Stimulated activated naive CD8-positive, alpha-beta T cell treated with anti-CD3 and anti-CD28 coated beads, Interleukin-15, Interleukin-2, amounts not matched to agents 100 ng/mL and 50 ng/mL, for 24 hours (primary cell): Measurements from ENCODE around the gene FNDC11.
"Not testable (repeated sequence)": the region's sequence is repeated elsewhere in the genome, so short reads cannot be mapped to it uniquely, and the experiment has no call there.

ENCODE experiments used
- H3K27ac Mint-ChIP-seq: one replicate; pipeline ENCODE4 v1.8.0; 2021; ENCODE audit warnings: mild to moderate bottlenecking, mixed read lengths
- H3K27me3 Mint-ChIP-seq: one replicate; pipeline ENCODE4 v1.8.0; 2021; ENCODE audit warnings: mixed read lengths
- H3K36me3 Mint-ChIP-seq: one replicate; pipeline ENCODE4 v1.8.0; 2021; ENCODE audit warnings: low read depth, mixed read lengths
- H3K4me1 Mint-ChIP-seq: one replicate; pipeline ENCODE4 v1.8.0; 2021; ENCODE audit warnings: low read depth, mixed read lengths
- H3K4me3 Mint-ChIP-seq: one replicate; pipeline ENCODE4 v1.8.0; 2021; ENCODE audit warnings: mild to moderate bottlenecking, mixed read lengths
- H3K9me3 Mint-ChIP-seq: one replicate; pipeline ENCODE4 v1.8.0; 2021; ENCODE audit warnings: mixed read lengths

The FNDC11 gene

DNA sequence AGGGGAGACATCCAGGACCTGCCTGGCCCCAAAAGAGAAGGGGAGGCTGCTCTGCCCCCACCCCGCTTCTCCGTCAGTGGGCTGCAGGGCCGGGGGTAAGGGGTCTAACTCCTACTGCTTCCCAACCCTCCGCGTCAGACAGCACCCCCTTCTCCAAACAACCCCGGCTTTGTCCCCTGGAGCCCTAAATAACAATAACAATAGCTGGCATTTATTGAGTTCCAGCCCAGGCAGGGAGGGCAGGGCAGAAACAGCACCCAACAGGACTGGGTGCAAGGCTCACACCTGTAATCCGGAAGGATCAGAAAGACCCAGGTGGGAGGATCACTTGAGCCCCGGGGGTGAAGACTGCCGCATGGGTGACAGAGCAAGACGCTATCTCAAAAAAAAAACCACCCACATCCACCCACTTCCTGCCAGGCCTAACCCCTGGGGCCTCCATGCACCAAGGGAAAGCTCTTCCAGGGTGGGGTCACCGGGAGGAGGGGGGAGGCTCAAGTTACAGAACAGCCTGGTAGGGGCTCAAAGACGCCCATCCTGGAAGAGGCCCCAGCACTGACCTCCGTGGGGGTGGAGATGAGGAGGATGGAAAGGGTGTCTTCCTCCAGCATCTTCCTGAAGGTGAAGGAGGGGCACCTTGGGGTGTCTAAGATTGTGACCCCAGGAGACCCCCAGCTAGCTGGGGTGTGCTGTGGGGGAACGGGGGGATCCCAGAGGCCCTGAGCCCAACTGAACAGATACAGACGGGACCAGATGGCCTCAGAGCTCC, 1.3 kb upstream of the FNDC11 start:
- Mint-ChIP-seq H3K36me3 (no peaks in the 10 kb centered on the region), H3K4me3 (peak overlapping the region; percentile 43), H3K9me3 (no peaks in the 10 kb centered on the region), H3K4me1 (peaks cover 12% of the 10 kb centered on the region), H3K27ac (peak overlapping the region; percentile 40), H3K27me3 (peaks cover 3% of the 10 kb centered on the region)

DNA sequence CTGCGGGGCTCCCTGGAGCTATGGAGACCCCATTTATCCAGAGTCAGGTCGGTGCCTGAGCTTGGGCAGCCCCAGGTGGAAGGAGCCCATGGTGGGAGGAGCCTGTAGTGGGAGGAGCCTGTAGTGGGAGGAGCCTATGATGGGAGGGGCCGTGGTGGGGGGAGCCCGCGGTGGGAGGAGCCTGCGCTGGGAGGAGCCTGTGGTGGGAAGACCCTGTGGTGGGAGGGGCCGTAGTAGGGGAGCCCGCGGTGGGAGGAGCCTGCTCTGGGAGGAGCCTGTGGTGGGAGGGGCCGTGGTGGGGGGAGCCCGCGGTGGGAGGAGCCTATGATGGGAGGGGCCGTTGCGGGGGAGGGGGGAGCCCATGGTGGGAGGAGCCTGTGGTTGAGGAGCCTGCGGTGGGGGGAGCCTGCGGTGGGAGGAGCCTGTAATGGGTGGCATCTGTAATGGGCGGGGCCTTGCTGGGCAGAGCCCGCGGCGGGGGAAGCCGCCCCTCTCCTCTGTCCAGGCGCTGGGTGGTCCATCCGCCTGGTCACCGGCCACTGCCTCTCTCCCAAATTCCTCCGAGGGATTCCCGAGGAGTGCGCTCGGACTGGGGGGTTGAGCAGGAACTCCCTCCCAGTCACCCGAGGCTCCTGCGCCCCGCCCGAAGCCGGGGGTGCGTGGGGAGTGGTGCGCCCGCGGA, 567 bp upstream of the FNDC11 start:
- peaks cover 12% of the 10 kb centered on the region for H3K4me1 Mint-ChIP-seq
- no peaks in the 10 kb centered on the region for H3K9me3 Mint-ChIP-seq
- peak overlapping the region; percentile 43 for H3K4me3 Mint-ChIP-seq
- no peaks in the 10 kb centered on the region for H3K36me3 Mint-ChIP-seq
- no peak overlapping the region for H3K27ac Mint-ChIP-seq
- peaks cover 3% of the 10 kb centered on the region for H3K27me3 Mint-ChIP-seq

DNA sequence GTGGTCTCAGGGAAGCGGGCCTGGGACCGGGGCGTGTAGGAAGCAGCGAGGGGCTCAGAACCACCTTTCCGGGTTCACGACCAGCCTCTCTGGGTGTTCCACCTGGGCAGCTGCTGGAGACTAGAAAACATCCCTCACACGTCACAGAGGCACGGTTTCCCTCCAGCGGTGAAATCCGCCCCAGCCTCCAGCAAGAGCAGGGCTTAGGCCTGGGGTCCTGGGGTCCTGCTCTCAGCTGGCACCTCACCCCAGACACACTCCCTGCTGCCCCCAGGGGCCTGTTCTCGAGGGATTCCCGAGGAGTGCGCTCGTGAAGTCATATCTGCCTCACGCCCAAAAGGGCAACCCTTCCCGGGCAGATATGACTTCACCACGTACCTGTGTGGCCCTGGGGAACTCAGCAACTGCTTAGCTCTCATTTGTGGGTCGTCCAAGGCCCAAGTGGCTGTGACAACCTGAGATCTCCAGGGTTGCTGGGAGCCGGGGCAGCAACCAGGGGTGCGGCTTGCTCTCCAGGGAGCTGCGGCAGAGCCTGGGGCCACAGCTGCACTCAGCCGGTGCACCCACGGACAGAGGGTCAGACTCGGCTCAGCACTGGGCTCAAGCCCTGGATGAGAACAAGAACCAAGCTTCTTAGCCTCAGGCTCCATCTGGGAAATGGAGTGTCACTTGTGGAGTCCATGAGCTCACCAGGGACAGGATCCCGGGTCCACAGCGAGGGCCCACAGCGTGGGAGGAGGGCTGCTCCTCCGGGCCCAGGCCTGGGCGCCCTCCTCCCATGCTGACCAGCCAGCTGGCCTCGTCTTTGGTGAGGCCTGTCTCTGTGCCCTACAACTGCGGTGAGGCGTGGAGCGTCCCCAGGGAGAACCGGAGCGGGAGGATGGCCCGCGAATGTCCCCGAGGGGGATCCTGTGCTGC, 661 bp downstream of the FNDC11 start:
- H3K36me3 Mint-ChIP-seq = no peaks in the 10 kb centered on the region
- peaks cover 12% of the 10 kb centered on the region for H3K4me1 Mint-ChIP-seq
- H3K27me3 Mint-ChIP-seq = peaks cover 3% of the 10 kb centered on the region
- no peak overlapping the region for H3K27ac Mint-ChIP-seq
- no peak overlapping the region for H3K4me3 Mint-ChIP-seq
- H3K9me3 Mint-ChIP-seq = no peaks in the 10 kb centered on the region

DNA sequence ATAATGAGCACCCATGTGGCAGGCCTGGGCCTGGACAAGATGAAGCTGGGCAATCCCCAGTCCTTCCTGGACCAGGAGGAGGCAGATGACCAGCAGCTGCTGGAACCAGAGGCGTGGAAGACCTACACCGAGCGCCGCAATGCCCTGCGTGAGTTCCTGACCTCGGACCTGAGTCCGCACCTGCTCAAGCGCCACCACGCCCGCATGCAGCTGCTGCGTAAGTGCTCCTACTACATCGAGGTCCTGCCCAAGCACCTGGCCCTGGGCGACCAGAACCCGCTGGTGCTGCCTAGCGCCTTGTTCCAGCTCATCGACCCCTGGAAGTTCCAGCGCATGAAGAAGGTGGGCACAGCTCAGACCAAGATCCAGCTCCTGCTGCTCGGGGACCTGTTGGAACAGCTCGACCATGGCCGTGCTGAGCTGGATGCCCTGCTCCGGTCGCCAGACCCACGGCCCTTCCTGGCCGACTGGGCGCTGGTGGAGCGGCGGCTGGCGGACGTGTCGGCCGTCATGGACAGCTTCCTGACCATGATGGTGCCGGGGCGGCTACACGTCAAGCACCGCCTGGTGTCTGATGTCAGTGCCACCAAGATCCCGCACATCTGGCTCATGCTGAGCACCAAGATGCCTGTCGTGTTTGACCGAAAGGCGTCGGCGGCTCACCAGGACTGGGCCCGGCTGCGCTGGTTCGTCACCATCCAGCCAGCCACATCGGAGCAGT, 1.9 kb downstream of the FNDC11 start:
- Mint-ChIP-seq H3K27me3 (peaks cover 3% of the 10 kb centered on the region), H3K27ac (no peak overlapping the region), H3K4me1 (peaks cover 12% of the 10 kb centered on the region), H3K9me3 (no peaks in the 10 kb centered on the region), H3K36me3 (peaks cover 4% of the 10 kb centered on the region), H3K4me3 (no peak overlapping the region)

DNA sequence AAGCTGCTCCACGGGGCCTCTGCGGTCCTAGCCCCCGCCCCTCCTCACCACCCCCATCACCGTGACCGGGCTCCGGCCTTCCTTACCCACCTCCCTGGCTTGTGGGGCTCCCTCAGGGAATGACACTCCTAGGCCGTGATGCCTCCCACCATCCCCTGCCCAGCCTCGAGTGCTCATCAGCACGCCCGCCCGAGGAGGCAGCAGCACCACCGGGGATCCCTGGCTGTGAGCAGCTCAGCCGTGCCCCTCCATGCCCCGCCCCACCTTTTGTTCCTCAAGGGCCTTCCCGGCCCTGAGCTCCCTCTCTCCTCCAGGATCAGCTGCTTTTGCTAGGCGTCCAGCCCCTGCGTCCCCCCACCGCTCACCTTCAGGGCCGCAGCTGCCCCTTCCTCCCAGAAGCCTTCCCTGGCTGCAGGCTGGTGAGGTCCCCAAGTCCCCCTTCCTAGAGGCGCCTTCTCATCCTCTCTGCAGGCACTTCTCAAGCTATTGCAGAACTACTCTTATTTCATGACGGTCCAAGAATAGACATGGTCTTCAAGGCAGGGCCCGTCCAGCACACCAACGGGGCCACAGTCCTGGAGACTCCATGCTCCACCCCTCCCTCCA, 3.0 kb downstream of the FNDC11 start:
- Mint-ChIP-seq H3K4me3 (no peak overlapping the region), H3K4me1 (peaks cover 12% of the 10 kb centered on the region), H3K9me3 (no peaks in the 10 kb centered on the region), H3K27me3 (no peaks in the 10 kb centered on the region), H3K36me3 (peaks cover 4% of the 10 kb centered on the region), H3K27ac (no peak overlapping the region)

DNA sequence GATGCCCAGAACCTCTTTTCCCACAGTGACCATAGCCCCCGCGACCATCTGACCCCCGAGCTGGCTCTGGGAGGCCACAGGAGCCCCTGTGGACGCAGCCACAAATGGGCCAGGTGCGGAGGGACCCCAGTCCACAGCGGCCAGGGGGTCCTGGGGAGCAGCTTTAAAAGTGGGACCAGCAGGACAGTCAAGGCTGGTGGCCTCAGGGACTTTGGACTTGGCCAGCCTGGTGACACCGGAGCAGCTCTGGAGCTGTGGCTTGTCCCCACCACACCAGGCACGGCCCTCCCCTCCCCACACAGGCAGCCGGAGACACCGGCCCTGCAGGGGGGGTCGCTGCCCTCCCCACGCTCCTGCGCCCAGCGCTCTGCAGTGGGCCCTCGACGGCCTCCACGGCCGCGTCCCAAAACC, 3.5 kb downstream of the FNDC11 start:
- no peaks in the 10 kb centered on the region for H3K9me3 Mint-ChIP-seq
- no peak overlapping the region for H3K4me3 Mint-ChIP-seq
- H3K4me1 Mint-ChIP-seq = peaks cover 8% of the 10 kb centered on the region
- peaks cover 4% of the 10 kb centered on the region for H3K36me3 Mint-ChIP-seq
- H3K27me3 Mint-ChIP-seq = no peaks in the 10 kb centered on the region
- H3K27ac Mint-ChIP-seq = no peak overlapping the region

DNA sequence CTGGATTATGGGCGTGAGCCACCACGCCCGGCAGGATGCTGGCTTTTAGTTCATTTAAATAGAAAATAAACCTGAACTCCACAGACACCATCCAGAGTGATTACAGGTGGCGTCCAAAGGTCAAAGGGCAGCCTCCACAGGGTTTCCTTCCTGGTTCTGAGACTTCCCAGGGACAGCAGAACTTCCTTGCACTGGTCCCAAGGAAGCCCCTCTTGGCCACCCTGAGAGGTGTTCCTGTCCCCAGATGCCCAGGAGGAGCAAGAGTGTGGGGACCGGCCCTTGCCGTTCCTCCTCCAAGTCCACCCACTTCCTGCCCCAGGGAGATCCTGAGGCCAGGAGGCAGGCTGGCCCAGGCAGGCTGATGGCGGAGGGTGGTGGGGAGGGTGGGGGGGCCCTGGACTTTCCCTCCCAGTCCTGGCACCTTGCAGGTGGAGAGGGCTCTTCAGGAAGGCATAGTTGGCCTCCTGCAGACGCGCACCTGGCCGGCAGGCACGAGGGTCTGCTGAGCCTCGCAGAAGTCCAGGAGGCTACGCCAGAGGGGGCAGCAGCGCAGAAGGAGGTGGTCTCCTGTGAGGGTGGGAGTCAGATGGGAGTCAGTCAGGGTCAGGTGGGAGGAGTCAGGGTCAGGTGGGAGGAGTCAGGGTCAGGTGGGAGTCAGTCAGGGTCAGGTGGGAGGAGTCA, 5.0 kb downstream of the FNDC11 start:
- Mint-ChIP-seq H3K4me3 (no peak overlapping the region), H3K27me3 (no peaks in the 10 kb centered on the region), H3K27ac (no peak overlapping the region), H3K4me1 (no peaks in the 10 kb centered on the region), H3K9me3 (no peaks in the 10 kb centered on the region), H3K36me3 (peaks cover 4% of the 10 kb centered on the region)

DNA sequence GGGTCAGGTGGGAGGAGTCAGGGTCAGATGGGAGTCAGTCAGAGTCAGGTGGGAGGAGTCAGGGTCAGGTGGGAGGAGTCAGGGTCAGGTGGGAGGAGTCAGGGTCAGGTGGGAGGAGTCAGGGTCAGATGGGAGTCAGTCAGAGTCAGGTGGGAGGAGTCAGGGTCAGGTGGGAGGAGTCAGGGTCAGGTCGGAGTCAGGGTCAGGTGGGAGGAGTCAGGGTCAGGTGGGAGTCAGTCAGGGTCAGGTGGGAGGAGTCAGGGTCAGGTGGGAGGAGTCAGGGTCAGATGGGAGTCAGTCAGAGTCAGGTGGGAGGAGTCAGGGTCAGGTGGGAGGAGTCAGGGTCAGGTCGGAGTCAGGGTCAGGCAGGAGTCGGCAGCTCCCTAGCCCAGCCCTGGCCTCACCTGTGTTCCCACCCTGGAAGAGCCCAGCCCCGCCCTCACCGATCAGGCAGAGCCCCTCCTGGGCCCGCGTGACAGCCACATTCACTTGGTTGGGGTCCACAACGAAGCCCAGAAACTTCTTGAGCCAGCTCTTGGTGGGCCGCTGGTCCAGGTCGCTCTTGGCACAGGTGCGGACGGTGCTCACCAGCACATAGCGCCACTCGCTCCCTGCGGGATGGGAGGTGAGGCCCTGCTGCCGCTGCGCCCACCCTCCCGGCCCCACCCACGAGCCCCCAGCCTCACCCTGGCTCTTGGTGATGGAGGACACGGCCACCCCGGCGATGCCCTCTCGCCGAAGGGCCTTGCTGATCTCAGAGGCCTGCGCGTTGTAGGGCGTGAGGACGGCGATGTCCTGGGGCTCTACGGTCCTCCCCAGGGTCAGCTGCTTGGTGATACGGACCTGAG, 5.8 kb downstream of the FNDC11 start:
- H3K4me3 Mint-ChIP-seq, H3K36me3 Mint-ChIP-seq, H3K27me3 Mint-ChIP-seq, H3K4me1 Mint-ChIP-seq, H3K9me3 Mint-ChIP-seq, H3K27ac Mint-ChIP-seq: not testable (repeated sequence)

DNA sequence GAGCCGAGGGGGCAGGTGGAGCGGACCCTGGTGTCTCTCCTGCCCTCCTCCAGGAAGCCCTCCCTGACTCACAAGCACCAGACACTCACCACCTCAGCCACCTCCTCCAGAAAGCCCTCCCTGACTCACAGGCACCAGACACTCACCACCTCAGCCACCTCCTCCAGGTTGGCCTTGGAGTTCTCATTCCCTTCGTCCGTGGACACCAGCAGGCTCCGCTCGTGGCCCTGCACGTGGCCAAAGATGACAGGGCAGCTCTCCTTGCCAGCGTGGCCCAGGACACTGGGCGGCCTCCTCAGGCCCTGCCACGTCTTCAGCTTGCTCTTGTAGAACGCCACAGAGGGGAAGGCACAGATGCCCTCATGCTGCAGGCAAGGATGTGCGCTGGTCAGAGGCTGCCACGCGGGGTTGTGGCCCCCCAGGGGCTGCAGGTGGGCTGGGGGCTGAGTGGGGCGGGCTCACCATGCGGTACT, 6.4 kb downstream of the FNDC11 start:
- Mint-ChIP-seq H3K4me1 (no peaks in the 10 kb centered on the region), H3K4me3 (no peak overlapping the region), H3K27me3 (no peaks in the 10 kb centered on the region), H3K9me3 (no peaks in the 10 kb centered on the region), H3K27ac (no peak overlapping the region), H3K36me3 (peaks cover 4% of the 10 kb centered on the region)

DNA sequence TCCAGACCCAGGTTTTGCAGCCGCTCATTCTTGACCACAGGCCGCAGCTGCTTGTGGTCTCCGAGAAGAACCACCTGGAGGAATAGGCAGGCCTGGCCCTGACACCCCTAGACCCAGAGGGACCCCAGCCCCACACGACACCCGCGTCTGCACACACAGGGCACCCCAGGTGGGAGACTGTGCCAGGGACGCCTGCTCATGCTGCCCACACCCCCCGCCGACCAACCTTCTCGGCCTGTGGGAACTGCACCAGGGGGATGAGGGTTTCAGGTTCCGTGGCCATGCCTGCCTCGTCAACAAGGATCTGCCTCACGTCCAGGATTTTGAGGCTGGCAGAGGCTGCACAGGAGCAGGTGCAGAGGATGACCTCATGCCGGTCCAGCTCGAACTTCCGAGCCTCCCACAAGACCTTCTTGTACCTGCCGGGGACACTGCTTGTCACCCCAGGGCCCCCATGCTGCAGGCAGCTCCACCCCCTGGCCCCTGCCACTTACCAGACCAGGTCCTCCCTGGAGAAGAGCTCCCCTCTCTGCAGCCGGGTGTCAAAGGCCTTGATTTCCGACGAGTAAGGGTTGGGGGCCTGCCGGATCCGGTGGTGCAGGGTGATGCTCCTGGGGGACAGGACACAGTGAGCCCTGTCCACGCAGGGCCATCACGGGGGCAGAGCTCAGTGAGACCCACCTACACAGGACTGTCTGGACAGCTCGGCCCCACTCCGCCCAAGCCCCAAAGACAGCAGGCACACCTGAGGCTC, 7.1 kb downstream of the FNDC11 start:
- no peak overlapping the region for H3K27ac Mint-ChIP-seq
- H3K4me1 Mint-ChIP-seq = no peaks in the 10 kb centered on the region
- H3K27me3 Mint-ChIP-seq = no peaks in the 10 kb centered on the region
- peaks cover 4% of the 10 kb centered on the region for H3K36me3 Mint-ChIP-seq
- no peaks in the 10 kb centered on the region for H3K9me3 Mint-ChIP-seq
- no peak overlapping the region for H3K4me3 Mint-ChIP-seq

DNA sequence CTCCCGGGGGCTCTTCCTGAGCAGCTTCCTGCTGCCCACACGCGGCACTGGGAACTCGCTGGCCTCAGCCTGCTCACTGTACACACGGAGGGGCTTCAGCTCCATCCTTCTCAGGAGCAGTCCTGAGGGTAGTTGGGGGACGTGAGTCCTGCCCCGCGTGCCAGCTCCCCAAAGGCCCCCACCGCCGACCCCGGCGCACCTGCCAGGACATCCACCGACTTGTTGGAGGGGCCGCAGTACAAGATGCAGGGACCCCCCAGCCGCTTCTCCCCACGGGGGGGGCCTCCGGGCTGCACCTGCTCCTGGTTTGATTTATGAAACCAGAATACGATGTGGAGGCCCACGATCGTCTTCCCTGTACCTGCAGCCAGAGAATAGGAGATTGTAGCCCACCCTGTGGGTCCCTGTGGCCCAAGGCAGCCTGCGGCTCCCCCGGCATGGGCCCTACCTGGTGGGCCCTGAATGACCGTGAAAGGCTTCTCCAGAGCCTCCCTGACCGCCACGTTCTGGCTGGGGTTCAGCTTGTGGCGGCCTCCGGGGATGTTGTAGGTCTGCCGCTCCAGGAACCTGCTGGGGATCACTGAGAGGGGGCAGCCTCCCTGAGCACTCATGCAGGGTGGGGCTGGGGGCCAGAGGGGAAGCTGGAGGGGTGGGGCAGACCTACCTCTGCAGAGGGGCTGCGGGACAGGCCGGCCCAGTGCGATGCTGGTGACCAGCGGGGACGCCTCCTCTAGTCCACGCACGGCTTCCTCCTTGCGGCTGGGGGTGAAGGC, 7.9 kb downstream of the FNDC11 start:
- Mint-ChIP-seq H3K27ac (no peak overlapping the region), H3K27me3 (no peaks in the 10 kb centered on the region), H3K9me3 (no peaks in the 10 kb centered on the region), H3K36me3 (peaks cover 4% of the 10 kb centered on the region), H3K4me1 (no peaks in the 10 kb centered on the region), H3K4me3 (no peak overlapping the region)
